ENCODE results near the gene IGSF23.
A peak's percentile ranks its signal among the peaks of the same experiment; 100 is the strongest.

IGSF23 gene

GRCh38 chr19:44613295-44614178 lies at the start of gene IGSF23:
Gene IGSF23 (plus strand): TSS chr19:44613563. CDS start chr19:44613646, 83 bp downstream.
- no peak for DNase-seq

- no peak for DNase-seq
Measured at GRCh38 chr19:44566984-44567383, 46.4 kb upstream of the IGSF23 start.

- no peak for DNase-seq
Measured at GRCh38 chr19:44567745-44568144, 45.6 kb upstream of the IGSF23 start.

- DNase-seq, result no peak
Measured at GRCh38 chr19:44570603-44570983, 42.8 kb upstream of the IGSF23 start.

- peak; percentile 64 for DNase-seq
Measured at GRCh38 chr19:44570984-44571684, 42.2 kb upstream of the IGSF23 start.

GRCh38 chr19:44571830-44572580 lies 41.4 kb upstream of the IGSF23 start:
- DNase-seq, result no peak

- DNase-seq, result no peak
Measured at GRCh38 chr19:44572581-44572900, 40.8 kb upstream of the IGSF23 start.

- DNase-seq, result no peak
Measured at GRCh38 chr19:44573183-44573582, 40.2 kb upstream of the IGSF23 start.

- no peak for DNase-seq
Measured at GRCh38 chr19:44573627-44574026, 39.7 kb upstream of the IGSF23 start.

- DNase-seq, result no peak
Measured at GRCh38 chr19:44574186-44574950, 39.0 kb upstream of the IGSF23 start.

- DNase-seq, result no peak
Measured at GRCh38 chr19:44575116-44575700, 38.2 kb upstream of the IGSF23 start.

GRCh38 chr19:44576843-44577565 lies 36.4 kb upstream of the IGSF23 start:
- DNase-seq, result no peak

- no peak for DNase-seq
Measured at GRCh38 chr19:44577566-44577874, 35.8 kb upstream of the IGSF23 start.

GRCh38 chr19:44579663-44580365 lies 33.5 kb upstream of the IGSF23 start:
- DNase-seq, result no peak

- no peak for DNase-seq
Measured at GRCh38 chr19:44580366-44580895, 32.9 kb upstream of the IGSF23 start.

- no peak for DNase-seq
Measured at GRCh38 chr19:44581288-44581687, 32.1 kb upstream of the IGSF23 start.

GRCh38 chr19:44582581-44583265 lies 30.6 kb upstream of the IGSF23 start:
- DNase-seq, result no peak

GRCh38 chr19:44585371-44586133 lies 27.8 kb upstream of the IGSF23 start:
- DNase-seq, result no peak

- DNase-seq, result no peak
Measured at GRCh38 chr19:44587963-44588770, 25.2 kb upstream of the IGSF23 start.

All from activated effector memory CD4-positive, alpha-beta T cell treated with anti-CD3 and anti-CD28 coated beads, Interleukin-2, amount 50 U/mL, for 16 hours (primary cell).